GM12864 (cell line): ENCODE data around the gene BLVRB.

ENCODE experiments used
- DNase-seq: peaks from one replicate; pipeline ENCODE4 v3.0.0-alpha.2; 2011; ENCODE audit warnings: low read depth
- H3K4me3 ChIP-seq: 2 replicates; pipeline ENCODE4 v1.5.1; 2011; ENCODE audit warnings: mild to moderate bottlenecking, low read depth, low read length, control low read depth
- CTCF ChIP-seq: IDR thresholded peaks from 2 replicates; pipeline ENCODE4 v1.5.1; 2011; ENCODE audit warnings: low read depth, mild to moderate bottlenecking, moderate library complexity, low read length, control low read depth, inconsistent platforms; ENCODE audit errors: missing control alignments

Gene BLVRB

GRCh38 chr19:40450664-40451063 lies 14.9 kb downstream of the BLVRB start:
- DNase-seq = no peak
- no peak overlapping the region for H3K4me3 ChIP-seq
- TF ChIP-seq CTCF = no peak

- no peak for TF ChIP-seq CTCF
- no peak for DNase-seq
- H3K4me3 ChIP-seq = no peak overlapping the region
Measured at GRCh38 chr19:40449506-40449905, 16.0 kb downstream of the BLVRB start.

GRCh38 chr19:40446263-40446784 lies 19.2 kb downstream of the BLVRB start:
- H3K4me3 ChIP-seq = no peak overlapping the region
- no peak for TF ChIP-seq CTCF
- no peak for DNase-seq

- H3K4me3 ChIP-seq = no peak overlapping the region
- no peak for TF ChIP-seq CTCF
- no peak for DNase-seq
Measured at GRCh38 chr19:40445780-40446262, 19.7 kb downstream of the BLVRB start.

GRCh38 chr19:40444825-40445312 lies 20.7 kb downstream of the BLVRB start:
- peak; percentile 46 for TF ChIP-seq CTCF
- peak overlapping the region; percentile 98 for H3K4me3 ChIP-seq
- no peak for DNase-seq

- TF ChIP-seq CTCF = no peak
- peak within 1 kb of the TSS; percentile 98 for H3K4me3 ChIP-seq
- DNase-seq = no peak
Measured at GRCh38 chr19:40444000-40444824, 21.3 kb downstream of the BLVRB start, which contains the start of gene SERTAD3. Gene SERTAD3, minus strand, starts transcription at chr19:40444335. Its CDS starts 2,255 bp downstream, at chr19:40442080.
